GM21367 (cell line): ENCODE measurements around the gene RALGAPA2.

ENCODE experiments used
- ATAC-seq: cut with Tn5 transposase; IDR thresholded peaks from one replicate; pipeline ENCODE4 v1.9.1; 2021; ENCODE audit not compliant: unreplicated experiment

Gene RALGAPA2

GRCh38 chr20:20480126-20480525 is 232.3 kb downstream of the RALGAPA2 start:
- ATAC-seq = no peak

- ATAC-seq = no peak
Observed at GRCh38 chr20:20477444-20478041, 234.9 kb downstream of the RALGAPA2 start.

- ATAC-seq = no peak
Observed at GRCh38 chr20:20476504-20476903, 235.9 kb downstream of the RALGAPA2 start.

- ATAC-seq = no peak
Observed at GRCh38 chr20:20473657-20474056, 238.8 kb downstream of the RALGAPA2 start.

GRCh38 chr20:20472684-20473274 is 239.7 kb downstream of the RALGAPA2 start:
- no peak for ATAC-seq

- ATAC-seq = peak; percentile 88
Observed at GRCh38 chr20:20466341-20466879, 246.0 kb downstream of the RALGAPA2 start.

GRCh38 chr20:20465252-20465651 is 247.2 kb downstream of the RALGAPA2 start:
- no peak for ATAC-seq

- ATAC-seq = no peak
Observed at GRCh38 chr20:20463933-20464374, 248.5 kb downstream of the RALGAPA2 start.

- ATAC-seq = no peak
Observed at GRCh38 chr20:20462185-20462584, 250.3 kb downstream of the RALGAPA2 start.

GRCh38 chr20:20461551-20461950 is 250.9 kb downstream of the RALGAPA2 start:
- no peak for ATAC-seq

GRCh38 chr20:20459726-20460125 is 252.7 kb downstream of the RALGAPA2 start:
- no peak for ATAC-seq

GRCh38 chr20:20457392-20458126 is 254.9 kb downstream of the RALGAPA2 start:
- no peak for ATAC-seq

- no peak for ATAC-seq
Observed at GRCh38 chr20:20456741-20457140, 255.7 kb downstream of the RALGAPA2 start.

GRCh38 chr20:20455926-20456325 is 256.5 kb downstream of the RALGAPA2 start:
- ATAC-seq = no peak

- ATAC-seq = no peak
Observed at GRCh38 chr20:20454850-20455627, 257.4 kb downstream of the RALGAPA2 start.

- ATAC-seq = no peak
Observed at GRCh38 chr20:20454367-20454766, 258.1 kb downstream of the RALGAPA2 start.

- peak; percentile 84 for ATAC-seq
Observed at GRCh38 chr20:20452254-20452676, 260.2 kb downstream of the RALGAPA2 start.

GRCh38 chr20:20450521-20450920 is 261.9 kb downstream of the RALGAPA2 start:
- ATAC-seq = no peak

- no peak for ATAC-seq
Observed at GRCh38 chr20:20448881-20449280, 263.6 kb downstream of the RALGAPA2 start.

- ATAC-seq = no peak
Observed at GRCh38 chr20:20447196-20447595, 265.2 kb downstream of the RALGAPA2 start.

- ATAC-seq = no peak
Observed at GRCh38 chr20:20446425-20447015, 265.9 kb downstream of the RALGAPA2 start.
